ENCODE measurements around the gene STX10. TPM values are rescaled to one million over a fixed set of nuclear protein-coding genes. Genes with fewer than 3 reads are reported as not detected.
"Not testable (repeated sequence)": the region's sequence is repeated elsewhere in the genome, so short reads cannot be mapped to it uniquely, and the experiment has no call there.

Gene STX10
- polyA plus RNA-seq, 2 of the 4 experiments (the other 2 are of a cell fraction), result 41.5 to 61.2 TPM

- peak overlapping the region; percentile 95 for H3K4me3 ChIP-seq
- 2% methylated on average over 9 of the region's 34 CpGs for WGBS (ENCODE audit: missing lambda C conversion rate)
- ChIA-PET POLR2A (interaction anchor here (2.2 to 3.2 kb wide), 2 partner anchors 13 to 16 kb away, joined by 25 to 40 read pairs; no protein-coding TSS in a partner anchor), CTCF (interaction anchor here (1.0 to 2.5 kb wide), 9 partner anchors 13 to 186 kb away, joined by 3 to 12 read pairs (median 4); no protein-coding TSS in a partner anchor)
- no peak for TF ChIP-seq CBX2 (IDR thresholded peaks at IDR 0.05; ENCODE audit: borderline replicate concordance, low read depth)
- no peak for TF ChIP-seq RCOR1 (IDR thresholded peaks at IDR 0.05; ENCODE audit: low read depth, low read length)
- TF ChIP-seq ATOH8 (CRISPR knock-in tag; IDR thresholded peaks at IDR 0.05; ENCODE audit: low read depth), result no peak
- TF ChIP-seq CTCF (IDR thresholded peaks at IDR 0.05), result no peak
- 0 out of 2 replicates have a peak, but pooled peaks have one; percentile 8 for TF ChIP-seq GATA3 (IDR thresholded peaks at IDR 0.05; ENCODE audit: borderline replicate concordance)
- TF ChIP-seq JUN (IDR thresholded peaks at IDR 0.05), result 0 out of 5 replicates have a peak, but pooled peaks of 1 of the 2 experiments have one; percentile 57
- TF ChIP-seq FOSB (CRISPR knock-in tag; IDR thresholded peaks at IDR 0.05), result peak; percentile 74; the same call in 1 of the 2 replicates
- FAIRE-seq (no peak), ATAC-seq (peak in 1 of 2 experiments; percentile 1; a peak in 2 of 6 replicates), DNase-seq (ENCODE audit: low read depth in 1 of 2, low spot score in 1 of 2) (no peak)
- H3K27ac ChIP-seq, result peak overlapping the region; percentile 99 to 100
- H3K9me3 ChIP-seq, result no peaks in the 10 kb centered on the region
- peaks cover 12% of the 10 kb centered on the region for H3K4me1 ChIP-seq
- H3K4me2 ChIP-seq, result peak overlapping the region; percentile 90
These were observed 893 bp upstream of the STX10 start for GRCh38 chr19:13150931-13151604.

GRCh38 chr19:13149628-13150186, 468 bp downstream of the STX10 start:
- ChIA-PET CTCF (interaction anchor here (0.6 to 2.5 kb wide), 10 partner anchors 14 to 184 kb away, joined by 3 to 12 read pairs (median 5); no protein-coding TSS in a partner anchor), POLR2A (interaction anchor here (1.0 to 2.2 kb wide), 2 partner anchors 14 to 30 kb away, joined by 3 to 25 read pairs; no protein-coding TSS in a partner anchor)
- peak overlapping the region; percentile 98 for H3K4me2 ChIP-seq
- 0 out of 2 replicates have a peak, but pooled peaks have one; percentile 39 for TF ChIP-seq E2F6 (IDR thresholded peaks at IDR 0.05; ENCODE audit: borderline replicate concordance, low read depth)
- TF ChIP-seq PHF8 (IDR thresholded peaks at IDR 0.05; ENCODE audit: borderline replicate concordance, low read depth), result peak; percentile 37; the same call in 1 of the 2 replicates
- no peak for TF ChIP-seq SMC3 (IDR thresholded peaks at IDR 0.05)
- no peak for TF ChIP-seq USF2 (IDR thresholded peaks at IDR 0.05)
- TF ChIP-seq NPAS2 (CRISPR knock-in tag; IDR thresholded peaks at IDR 0.05; ENCODE audit: borderline replicate concordance), result no peak
- TF ChIP-seq KDM5A (IDR thresholded peaks at IDR 0.05), result 0 out of 2 replicates have a peak, but pooled peaks have one; percentile 26
- H3K4me1 ChIP-seq, result peaks cover 8% of the 10 kb centered on the region; the same call in 1 of the 3 replicates
- DNase-seq (ENCODE audit: low read depth in 1 of 2, low spot score in 1 of 2) (peak in 1 of 2 experiments; percentile 52), FAIRE-seq (no peak), ATAC-seq (peak; percentile 6 to 12; a peak in 5 of 6 replicates)
- peak overlapping the region; percentile 95 for H3K4me3 ChIP-seq
- 10% methylated on average over 2 of the region's 46 CpGs for WGBS (ENCODE audit: missing lambda C conversion rate)
- H3K9me3 ChIP-seq, result no peaks in the 10 kb centered on the region
- peak overlapping the region; percentile 99 to 100 for H3K27ac ChIP-seq

GRCh38 chr19:13149173-13149627, 975 bp downstream of the STX10 start:
- not testable (repeated sequence) for H3K4me1 ChIP-seq; H3K9me3 ChIP-seq; FAIRE-seq; DNase-seq (ENCODE audit: low read depth in 1 of 2, low spot score in 1 of 2); ATAC-seq
- peak overlapping the region; percentile 99 to 100 for H3K27ac ChIP-seq
- H3K4me3 ChIP-seq, result peak overlapping the region; percentile 95
- WGBS (ENCODE audit: missing lambda C conversion rate), result 45% methylated on average over 16 of the region's 17 CpGs
- POLR2A ChIA-PET, result interaction anchor here (1.0 to 2.2 kb wide), 2 partner anchors 14 to 29 kb away, joined by 3 to 25 read pairs; no protein-coding TSS in a partner anchor
- H3K4me2 ChIP-seq, result peak overlapping the region; percentile 98
- CTCF ChIA-PET, result interaction anchor here (1.0 to 2.5 kb wide), 5 partner anchors 18 to 113 kb away, joined by 4 to 12 read pairs (median 6); no protein-coding TSS in a partner anchor
